SK-N-MC (cell line): ENCODE data around the gene HDAC6.
"Not testable (repeated sequence)": the region's sequence is repeated elsewhere in the genome, so short reads cannot be mapped to it uniquely, and the experiment has no call there.

Experiments
- DNase-seq: peaks from one replicate; pipeline ENCODE4 v3.0.0-alpha.2; 2011; ENCODE audit warnings: low read depth, low spot score
- H3K27ac ChIP-seq: fragments of 200-600 bp; sonication (generic); 2 replicates; pipeline ENCODE4 v1.5.1; 2016; ENCODE audit warnings: mixed run types
- H3K36me3 ChIP-seq: fragments of 200-600 bp; sonication (generic); 2 replicates; pipeline ENCODE4 v1.6.1; 2017; ENCODE audit warnings: antibody characterized with exemption, low read length, mixed read lengths; ENCODE audit not compliant: insufficient read depth
- H3K4me3 ChIP-seq: fragments of 200-600 bp; sonication (generic); 2 replicates; pipeline ENCODE4 v1.5.1; 2016
- H3K9ac ChIP-seq: fragments of 200-600 bp; sonication (generic); 2 replicates; pipeline ENCODE4 v1.8.0; 2017; ENCODE audit warnings: mixed run types, mixed read lengths; ENCODE audit not compliant: insufficient read length
- H3K9me3 ChIP-seq: fragments of 200-600 bp; sonication (generic); 2 replicates; pipeline ENCODE4 v1.6.1; 2017; ENCODE audit warnings: low read depth, mild to moderate bottlenecking, antibody characterized with exemption, low read length, moderate library complexity, mixed read lengths
- EZH2 ChIP-seq: fragments of 200-600 bp; sonication (generic); IDR thresholded peaks from one replicate; pipeline ENCODE4 v1.6.1; 2017; ENCODE audit warnings: antibody characterized with exemption
- FOXP2 ChIP-seq: optimal IDR thresholded peaks from 2 replicates; pipeline ENCODE3; 2011; ENCODE audit warnings: mild to moderate bottlenecking, moderate library complexity; ENCODE audit not compliant: insufficient read depth; ENCODE audit errors: extremely low read length, control extremely low read depth
- POLR2AphosphoS5 ChIP-seq: IDR thresholded peaks from 2 replicates; pipeline ENCODE4 v1.6.1; 2012; ENCODE audit warnings: mild to moderate bottlenecking, low read depth, low read length, borderline replicate concordance

Gene HDAC6

DNA sequence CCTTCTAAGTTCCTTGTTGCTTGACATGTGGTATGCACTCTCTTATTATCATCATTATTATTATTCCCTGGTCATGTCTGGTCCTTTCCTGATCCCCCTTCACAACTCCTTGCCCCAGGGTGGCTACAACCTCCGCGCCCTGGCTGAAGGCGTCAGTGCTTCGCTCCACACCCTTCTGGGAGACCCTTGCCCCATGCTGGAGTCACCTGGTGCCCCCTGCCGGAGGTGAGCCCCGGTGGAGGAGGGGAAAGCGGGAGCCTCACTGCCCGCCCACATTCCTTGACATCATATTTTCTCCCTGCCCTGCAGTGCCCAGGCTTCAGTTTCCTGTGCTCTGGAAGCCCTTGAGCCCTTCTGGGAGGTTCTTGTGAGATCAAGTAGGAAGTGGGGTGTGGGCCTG lies 13.4 kb downstream of the HDAC6 start:
- DNase-seq, result no peak
- H3K9me3 ChIP-seq, result no peaks in the 10 kb centered on the region
- H3K4me3 ChIP-seq, result no peak overlapping the region
- H3K27ac ChIP-seq, result no peak overlapping the region
- no peaks in the 10 kb centered on the region for H3K36me3 ChIP-seq
- H3K9ac ChIP-seq, result no peak overlapping the region
- no peak for TF ChIP-seq POLR2AphosphoS5
- no peak for TF ChIP-seq EZH2
- TF ChIP-seq FOXP2, result no peak

DNA sequence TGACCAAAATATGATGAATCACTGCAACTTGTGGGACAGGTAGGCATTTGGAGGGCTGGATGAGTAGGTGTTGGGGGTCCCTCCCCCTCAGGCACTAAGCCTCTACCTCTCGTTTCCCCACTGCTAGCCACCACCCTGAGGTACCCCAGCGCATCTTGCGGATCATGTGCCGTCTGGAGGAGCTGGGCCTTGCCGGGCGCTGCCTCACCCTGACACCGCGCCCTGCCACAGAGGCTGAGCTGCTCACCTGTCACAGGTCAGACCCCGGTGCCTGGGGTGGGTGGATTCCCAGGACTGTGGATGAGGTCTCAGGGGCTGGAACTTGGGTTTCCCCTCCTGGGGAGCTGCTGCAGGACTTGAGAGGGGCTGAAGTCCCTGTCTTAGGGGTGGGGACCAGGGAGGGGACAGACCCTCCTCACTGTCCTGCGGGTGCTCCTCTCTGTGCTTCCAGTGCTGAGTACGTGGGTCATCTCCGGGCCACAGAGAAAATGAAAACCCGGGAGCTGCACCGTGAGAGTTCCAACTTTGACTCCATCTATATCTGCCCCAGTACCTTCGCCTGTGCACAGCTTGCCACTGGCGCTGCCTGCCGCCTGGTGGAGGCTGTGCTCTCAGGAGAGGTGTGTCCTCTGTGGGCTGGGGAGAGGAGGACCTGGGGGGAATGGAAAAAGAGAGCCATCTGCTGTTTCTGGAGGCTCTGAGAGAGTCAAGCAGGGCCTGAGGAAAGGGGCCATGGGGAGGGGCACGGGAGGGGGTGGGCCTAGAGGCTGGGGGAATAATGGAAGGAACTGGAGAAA lies 14.3 kb downstream of the HDAC6 start:
- Histone ChIP-seq H3K9me3 (no peaks in the 10 kb centered on the region), H3K9ac (no peak overlapping the region), H3K4me3 (no peak overlapping the region), H3K36me3 (no peaks in the 10 kb centered on the region), H3K27ac (no peak overlapping the region)
- no peak for TF ChIP-seq FOXP2
- TF ChIP-seq POLR2AphosphoS5, result no peak
- no peak for TF ChIP-seq EZH2
- DNase-seq, result no peak

DNA sequence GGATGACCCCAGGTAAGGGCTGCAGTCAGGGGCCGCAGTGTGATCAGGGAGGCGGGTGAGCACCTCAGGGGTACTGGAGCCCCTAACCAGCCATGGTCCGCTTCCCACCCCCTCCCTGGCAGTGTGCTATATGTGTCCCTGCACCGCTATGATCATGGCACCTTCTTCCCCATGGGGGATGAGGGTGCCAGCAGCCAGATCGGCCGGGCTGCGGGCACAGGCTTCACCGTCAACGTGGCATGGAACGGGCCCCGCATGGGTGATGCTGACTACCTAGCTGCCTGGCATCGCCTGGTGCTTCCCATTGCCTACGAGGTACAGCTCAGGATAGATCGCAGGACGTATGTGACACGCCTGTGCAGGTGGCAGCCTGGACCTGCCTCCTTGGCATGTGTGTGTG lies 16.2 kb downstream of the HDAC6 start:
- TF ChIP-seq FOXP2 (no peak), EZH2 (no peak), POLR2AphosphoS5 (no peak)
- Histone ChIP-seq H3K9me3 (no peaks in the 10 kb centered on the region), H3K36me3 (no peaks in the 10 kb centered on the region), H3K4me3 (no peak overlapping the region), H3K27ac (no peak overlapping the region), H3K9ac (no peak overlapping the region)
- no peak for DNase-seq

DNA sequence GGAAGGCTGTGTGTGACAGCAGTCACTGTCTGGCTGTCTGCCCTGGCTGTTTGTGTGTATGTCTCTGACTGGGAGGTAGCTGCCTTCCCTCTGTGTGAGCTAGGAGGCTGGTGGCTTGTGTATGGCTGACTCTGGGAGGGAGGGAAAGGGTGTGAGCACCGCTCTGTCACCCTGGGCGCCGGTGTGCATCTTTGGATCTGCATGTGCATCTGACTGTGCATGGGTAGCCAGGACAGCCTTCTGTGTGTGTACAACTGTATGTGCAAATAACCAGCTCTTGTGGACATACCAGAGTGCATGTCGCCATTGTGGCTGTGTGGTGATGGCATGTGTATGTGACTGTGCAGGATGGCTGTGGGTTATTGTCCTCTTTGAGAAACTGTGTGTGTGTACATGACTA lies 17.0 kb downstream of the HDAC6 start:
- TF ChIP-seq POLR2AphosphoS5 (no peak), FOXP2 (no peak), EZH2 (no peak)
- H3K9ac ChIP-seq, result no peak overlapping the region

DNA sequence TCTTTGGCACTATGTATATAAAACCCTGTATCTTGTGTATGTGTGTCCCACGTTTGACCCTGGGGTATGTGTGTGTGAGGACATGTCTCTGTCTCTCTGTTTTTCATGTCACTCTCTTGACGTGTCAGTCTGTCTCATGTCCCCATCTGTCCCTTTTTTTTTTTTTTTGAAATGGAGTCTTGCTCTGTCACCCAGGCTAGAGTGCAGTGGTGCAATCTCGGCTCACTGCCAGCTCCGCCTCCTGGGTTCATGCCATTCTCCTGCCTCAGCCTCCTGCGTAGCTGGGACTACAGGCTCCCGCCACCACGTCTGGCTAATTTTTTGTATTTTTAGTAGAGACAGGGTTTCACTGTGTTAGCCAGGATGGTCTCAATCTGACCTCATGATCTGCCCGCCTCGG lies 17.5 kb downstream of the HDAC6 start:
- not testable (repeated sequence) for H3K36me3 ChIP-seq

More for the DNA sequence above, 17.0 kb downstream of the HDAC6 start:
- Histone ChIP-seq H3K4me3 (no peak overlapping the region), H3K9me3 (no peaks in the 10 kb centered on the region), H3K27ac (no peak overlapping the region), H3K36me3 (no peaks in the 10 kb centered on the region)
- no peak for DNase-seq

DNA sequence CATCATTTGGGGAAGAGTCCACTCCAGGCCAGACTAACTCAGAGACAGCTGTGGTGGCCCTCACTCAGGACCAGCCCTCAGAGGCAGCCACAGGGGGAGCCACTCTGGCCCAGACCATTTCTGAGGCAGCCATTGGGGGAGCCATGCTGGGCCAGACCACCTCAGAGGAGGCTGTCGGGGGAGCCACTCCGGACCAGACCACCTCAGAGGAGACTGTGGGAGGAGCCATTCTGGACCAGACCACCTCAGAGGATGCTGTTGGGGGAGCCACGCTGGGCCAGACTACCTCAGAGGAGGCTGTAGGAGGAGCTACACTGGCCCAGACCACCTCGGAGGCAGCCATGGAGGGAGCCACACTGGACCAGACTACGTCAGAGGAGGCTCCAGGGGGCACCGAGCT lies 21.2 kb downstream of the HDAC6 start:
- no peaks in the 10 kb centered on the region for H3K36me3 ChIP-seq
- H3K4me3 ChIP-seq, result no peak overlapping the region
- H3K27ac ChIP-seq, result no peak overlapping the region
- TF ChIP-seq EZH2 (no peak), FOXP2 (no peak), POLR2AphosphoS5 (no peak)
- DNase-seq, result no peak
- H3K9me3 ChIP-seq, result no peaks in the 10 kb centered on the region
- no peak overlapping the region for H3K9ac ChIP-seq

More for the DNA sequence above, 17.5 kb downstream of the HDAC6 start:
- DNase-seq, H3K4me3 ChIP-seq, H3K9ac ChIP-seq, H3K27ac ChIP-seq, H3K9me3 ChIP-seq: not testable (repeated sequence)

DNA sequence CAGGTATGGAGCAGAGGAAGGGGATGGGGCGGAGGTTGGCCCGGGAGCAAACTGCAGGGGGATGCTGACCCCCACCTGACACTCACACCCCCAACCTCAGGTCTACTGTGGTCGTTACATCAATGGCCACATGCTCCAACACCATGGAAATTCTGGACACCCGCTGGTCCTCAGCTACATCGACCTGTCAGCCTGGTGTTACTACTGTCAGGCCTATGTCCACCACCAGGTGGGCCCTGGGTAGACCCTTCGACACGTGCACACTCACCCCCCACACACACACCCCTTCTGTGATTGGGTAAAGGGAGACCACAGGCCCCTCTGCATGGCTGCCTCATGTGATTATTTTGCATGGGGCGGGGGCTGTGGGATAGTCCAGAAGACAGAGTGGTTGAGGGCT lies 22.2 kb downstream of the HDAC6 start:
- Histone ChIP-seq H3K9me3 (no peaks in the 10 kb centered on the region), H3K36me3 (no peaks in the 10 kb centered on the region)

DNA sequence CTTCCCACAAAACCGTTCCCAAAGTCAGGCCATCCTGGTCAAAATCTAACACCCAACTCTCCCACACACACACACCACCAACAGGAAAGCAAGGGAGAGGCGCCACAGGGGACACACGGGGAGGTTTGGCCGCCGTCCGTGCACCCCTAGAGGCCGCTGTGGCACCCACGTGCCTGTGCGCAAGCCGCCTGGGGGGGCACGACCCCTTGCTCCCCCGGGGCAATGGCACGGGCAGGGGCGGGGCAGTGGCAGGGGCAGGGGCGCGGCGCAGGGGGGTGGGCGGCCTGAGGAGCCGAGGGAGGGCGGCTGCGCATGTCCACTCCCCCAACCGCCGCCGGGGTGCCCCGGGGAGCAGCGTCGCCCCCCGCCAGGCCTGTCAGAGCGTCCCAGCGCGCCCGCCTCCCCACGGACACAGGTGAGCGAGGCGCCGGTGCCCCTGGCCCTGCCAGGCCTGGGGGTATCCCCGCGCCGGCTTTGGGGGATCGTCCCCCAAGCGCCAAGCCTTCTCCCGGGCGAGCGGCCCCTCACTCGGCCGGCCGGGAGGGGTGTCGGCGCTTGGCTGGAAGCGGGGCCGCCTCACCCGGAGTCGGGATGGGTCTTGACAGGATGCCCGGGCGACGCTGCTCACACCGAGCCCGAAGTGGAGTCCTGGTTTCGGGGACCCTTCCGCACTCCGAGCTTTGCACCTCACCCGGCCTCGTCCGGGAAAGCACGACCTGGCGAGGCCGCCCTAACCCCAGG lies 24.4 kb downstream of the HDAC6 start, which contains the start of gene ERAS:
Gene ERAS, plus strand, starts transcription at position 379 of the 741 bp plus-strand sequence. CDS start 2,611 bp downstream, outside the sequence.
- DNase-seq, result no peak
- Histone ChIP-seq H3K9me3 (no peaks in the 10 kb centered on the region), H3K27ac (no peak within 1 kb of the TSS), H3K36me3 (no peaks in the 10 kb centered on the region), H3K9ac (no peak within 1 kb of the TSS), H3K4me3 (no peak within 1 kb of the TSS)
- TF ChIP-seq POLR2AphosphoS5, result no peak
- TF ChIP-seq FOXP2, result no peak
- TF ChIP-seq EZH2, result no peak

More for the DNA sequence above, 22.2 kb downstream of the HDAC6 start:
- no peak for TF ChIP-seq POLR2AphosphoS5
- no peak for TF ChIP-seq EZH2
- TF ChIP-seq FOXP2, result no peak
- H3K9ac ChIP-seq, result no peak overlapping the region
- DNase-seq, result no peak
- no peak overlapping the region for H3K27ac ChIP-seq
- no peak overlapping the region for H3K4me3 ChIP-seq
